ENCODE data around the gene COX6A2. TPM values are rescaled to one million over a fixed set of nuclear protein-coding genes. Genes with fewer than 3 reads are reported as not detected.
"Not testable (repeated sequence)": the region's sequence is repeated elsewhere in the genome, so short reads cannot be mapped to it uniquely, and the experiment has no call there.

Gene COX6A2
- total and polyA plus RNA-seq, 2 experiments from 2014 or later: 40.7 to 166 TPM

DNA sequence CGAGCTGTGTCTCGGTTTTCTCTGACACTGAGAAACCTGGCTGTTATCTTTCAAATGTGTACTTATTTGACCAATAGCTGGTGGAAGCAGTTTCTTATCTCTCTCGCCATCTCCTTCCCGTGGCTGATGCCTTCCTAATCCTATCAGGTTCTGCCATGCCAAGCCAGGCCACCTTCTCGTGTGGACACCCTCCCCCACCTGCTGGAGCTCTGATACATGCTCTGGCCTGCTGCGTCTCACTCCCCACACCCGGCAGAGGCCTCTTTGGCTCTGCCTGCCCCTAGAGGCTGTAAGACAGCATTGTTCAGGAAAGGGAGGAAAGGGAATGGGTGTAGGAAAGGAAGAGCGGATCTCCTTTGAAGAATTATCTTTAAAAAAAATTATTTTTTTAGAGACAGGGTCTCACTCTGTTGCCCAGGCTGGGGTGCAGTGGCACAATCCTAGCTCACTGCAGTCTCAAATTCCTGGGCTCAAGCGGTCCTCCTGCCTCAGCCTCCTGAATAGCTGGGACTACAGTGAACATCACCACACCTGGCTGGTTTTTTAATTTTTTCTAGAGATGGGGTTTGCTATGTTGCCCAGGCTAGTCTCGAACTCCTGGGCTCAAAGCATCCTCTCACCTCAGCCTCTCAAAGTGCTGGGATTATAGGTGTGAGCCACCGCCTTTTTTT is 23.7 kb upstream of the COX6A2 start:
- no peaks in the 10 kb centered on the region for H3K9me3 ChIP-seq (ENCODE audit: low read depth)
- no peaks in the 10 kb centered on the region for H3K36me3 ChIP-seq
- peak; percentile 75 to 79 for DNase-seq (ENCODE audit: low read depth in 1 of 2, low spot score in 1 of 2)
- peak; percentile 78 for TF ChIP-seq CTCF (IDR thresholded peaks at IDR 0.05; ENCODE audit: low read depth, low read length)
- H3K4me3 ChIP-seq: no peak overlapping the region
- H3K4me1 ChIP-seq (ENCODE audit: low read depth): peaks cover 28% of the 10 kb centered on the region
- H3K27ac ChIP-seq: peak overlapping the region; percentile 70
- no peaks in the 10 kb centered on the region for H3K27me3 ChIP-seq

- Histone ChIP-seq H3K27me3 (no peaks in the 10 kb centered on the region), H3K4me1 (ENCODE audit: low read depth) (peaks cover 28% of the 10 kb centered on the region), H3K36me3 (no peaks in the 10 kb centered on the region), H3K4me3 (no peak overlapping the region), H3K27ac (peak overlapping the region; percentile 70), H3K9me3 (ENCODE audit: low read depth) (no peaks in the 10 kb centered on the region)
- TF ChIP-seq CTCF (IDR thresholded peaks at IDR 0.05; ENCODE audit: low read depth, low read length): no peak
- no peak for DNase-seq (ENCODE audit: low read depth in 1 of 2, low spot score in 1 of 2)
These were observed 23.0 kb upstream of the COX6A2 start for GRCh38 chr16:31451201-31451600.

- not testable (repeated sequence) for H3K9me3 ChIP-seq (ENCODE audit: low read depth); H3K4me1 ChIP-seq (ENCODE audit: low read depth); H3K4me3 ChIP-seq; H3K27me3 ChIP-seq; DNase-seq (ENCODE audit: low read depth in 1 of 2, low spot score in 1 of 2); H3K27ac ChIP-seq; H3K36me3 ChIP-seq
These were observed 17.8 kb upstream of the COX6A2 start for GRCh38 chr16:31445931-31446330.

GRCh38 chr16:31441956-31442355 is 13.8 kb upstream of the COX6A2 start:
- H3K4me3 ChIP-seq: peak overlapping the region; percentile 42

GRCh38 chr16:31440516-31441184 is 12.5 kb upstream of the COX6A2 start:
- DNase-seq (ENCODE audit: low read depth in 1 of 2, low spot score in 1 of 2): peak in 1 of 2 donors; percentile 27
- Histone ChIP-seq H3K4me1 (ENCODE audit: low read depth) (peaks cover 14% of the 10 kb centered on the region), H3K9me3 (ENCODE audit: low read depth) (no peaks in the 10 kb centered on the region), H3K27me3 (no peaks in the 10 kb centered on the region), H3K27ac (peak overlapping the region; percentile 63), H3K4me3 (no peak overlapping the region), H3K36me3 (no peaks in the 10 kb centered on the region)
- TF ChIP-seq CTCF (IDR thresholded peaks at IDR 0.05; ENCODE audit: low read depth, low read length): no peak

More at GRCh38 chr16:31441956-31442355, 13.8 kb upstream of the COX6A2 start:
- H3K27me3 ChIP-seq: no peaks in the 10 kb centered on the region
- no peak overlapping the region for H3K27ac ChIP-seq
- DNase-seq (ENCODE audit: low read depth in 1 of 2, low spot score in 1 of 2): no peak
- peaks cover 14% of the 10 kb centered on the region for H3K4me1 ChIP-seq (ENCODE audit: low read depth)
- no peak for TF ChIP-seq CTCF (IDR thresholded peaks at IDR 0.05; ENCODE audit: low read depth, low read length)
- no peaks in the 10 kb centered on the region for H3K36me3 ChIP-seq
- H3K9me3 ChIP-seq (ENCODE audit: low read depth): no peaks in the 10 kb centered on the region

GRCh38 chr16:31439519-31439918 is 11.4 kb upstream of the COX6A2 start:
- H3K27ac ChIP-seq: no peak overlapping the region
- H3K4me1 ChIP-seq (ENCODE audit: low read depth): peaks cover 14% of the 10 kb centered on the region
- no peaks in the 10 kb centered on the region for H3K27me3 ChIP-seq
- no peaks in the 10 kb centered on the region for H3K36me3 ChIP-seq
- H3K9me3 ChIP-seq (ENCODE audit: low read depth): no peaks in the 10 kb centered on the region
- DNase-seq (ENCODE audit: low read depth in 1 of 2, low spot score in 1 of 2): no peak
- no peak for TF ChIP-seq CTCF (IDR thresholded peaks at IDR 0.05; ENCODE audit: low read depth, low read length)
- H3K4me3 ChIP-seq: no peak overlapping the region

- H3K4me3 ChIP-seq; DNase-seq (ENCODE audit: low read depth in 1 of 2, low spot score in 1 of 2); H3K27ac ChIP-seq; H3K36me3 ChIP-seq; H3K27me3 ChIP-seq; H3K9me3 ChIP-seq (ENCODE audit: low read depth): not testable (repeated sequence)
- peaks cover 14% of the 10 kb centered on the region for H3K4me1 ChIP-seq (ENCODE audit: low read depth)
These were observed 10.9 kb upstream of the COX6A2 start for GRCh38 chr16:31439023-31439422.

All from cardiac muscle cell (in vitro differentiated cells and primary cell).